Measurements from ENCODE around the gene DNAH3. TPM values are rescaled to one million over a fixed set of nuclear protein-coding genes. Genes with fewer than 3 reads are reported as not detected.

Gene DNAH3
- total RNA-seq, 1 experiment from 2014 or later = 0.57 TPM

GRCh38 chr16:21038197-21038596 is 112.4 kb downstream of the DNAH3 start:
- ATAC-seq (no peak), DNase-seq (ENCODE audit: low spot score) (no peak)
- Mint-ChIP-seq H3K27me3 (ENCODE audit: low read depth) (no peaks in the 10 kb centered on the region; the same call in 1 of the 2 replicates), H3K4me3 (no peak overlapping the region), H3K4me1 (peaks cover 5% of the 10 kb centered on the region), H3K9me3 (peaks cover 7% of the 10 kb centered on the region), H3K27ac (no peak overlapping the region), H3K36me3 (no peaks in the 10 kb centered on the region; the same call in 1 of the 2 replicates)
- no peak for TF ChIP-seq E2F1 (CRISPR knock-in tag; IDR thresholded peaks at IDR 0.05)
- TF ChIP-seq GABPB1 (CRISPR knock-in tag; IDR thresholded peaks at IDR 0.05) = 0 out of 2 replicates have a peak, but pooled peaks have one; percentile 25
- CTCF ChIA-PET = no interaction called here
- POLR2A ChIA-PET = no interaction called here

GRCh38 chr16:21037736-21038135 is 112.9 kb downstream of the DNAH3 start:
- TF ChIP-seq JUN (CRISPR knock-in tag; IDR thresholded peaks at IDR 0.05) (no peak), OVOL2 (CRISPR knock-in tag; IDR thresholded peaks at IDR 0.05; ENCODE audit: borderline replicate concordance) (no peak), ZNF425 (CRISPR knock-in tag; conservative IDR thresholded peaks at IDR 0.05) (no peak), ZSCAN18 (CRISPR knock-in tag; IDR thresholded peaks at IDR 0.05) (no peak), TCF7 (CRISPR knock-in tag; IDR thresholded peaks at IDR 0.05; ENCODE audit: low read depth) (no peak), GRHL2 (CRISPR knock-in tag; IDR thresholded peaks at IDR 0.05; ENCODE audit: insufficient replicate concordance, severe bottlenecking) (no peak), ETV6 (CRISPR knock-in tag; IDR thresholded peaks at IDR 0.05) (no peak)
- ATAC-seq (no peak), DNase-seq (ENCODE audit: low spot score) (no peak)
- Mint-ChIP-seq H3K36me3 (no peaks in the 10 kb centered on the region; the same call in 1 of the 2 replicates), H3K27ac (no peak overlapping the region), H3K4me3 (no peak overlapping the region), H3K4me1 (peaks cover 5% of the 10 kb centered on the region), H3K27me3 (ENCODE audit: low read depth) (no peaks in the 10 kb centered on the region; the same call in 1 of the 2 replicates), H3K9me3 (peaks cover 7% of the 10 kb centered on the region)
- POLR2A ChIA-PET = no interaction called here
- CTCF ChIA-PET = no interaction called here

- Mint-ChIP-seq H3K36me3 (no peaks in the 10 kb centered on the region), H3K9me3 (peaks cover 3% of the 10 kb centered on the region), H3K4me3 (no peak overlapping the region), H3K27me3 (ENCODE audit: low read depth) (no peaks in the 10 kb centered on the region; the same call in 1 of the 2 replicates), H3K4me1 (peaks cover 5% of the 10 kb centered on the region), H3K27ac (no peak overlapping the region)
- no peak for TF ChIP-seq ZNF138 (CRISPR knock-in tag; conservative IDR thresholded peaks at IDR 0.05)
- TF ChIP-seq ZNF425 (CRISPR knock-in tag; conservative IDR thresholded peaks at IDR 0.05) = no peak
- POLR2A ChIA-PET = no interaction called here
- ATAC-seq = no peak
- no peak for DNase-seq (ENCODE audit: low spot score)
- CTCF ChIA-PET = no interaction called here
Measured at GRCh38 chr16:21037168-21037567, 113.5 kb downstream of the DNAH3 start.

GRCh38 chr16:21036471-21036870 is 114.2 kb downstream of the DNAH3 start:
- no peaks in the 10 kb centered on the region; the same call in 1 of the 2 replicates for H3K27me3 Mint-ChIP-seq (ENCODE audit: low read depth)
- ATAC-seq (no peak), DNase-seq (ENCODE audit: low spot score) (no peak)
- H3K9me3 Mint-ChIP-seq = no peaks in the 10 kb centered on the region
- no peak overlapping the region for H3K27ac Mint-ChIP-seq
- H3K4me1 Mint-ChIP-seq = peaks cover 5% of the 10 kb centered on the region
- POLR2A ChIA-PET = no interaction called here
- H3K36me3 Mint-ChIP-seq = no peaks in the 10 kb centered on the region
- TF ChIP-seq MXD4 (CRISPR knock-in tag; IDR thresholded peaks at IDR 0.05; ENCODE audit: borderline replicate concordance) (no peak), ELF4 (CRISPR knock-in tag; IDR thresholded peaks at IDR 0.05; ENCODE audit: low read depth) (no peak), E2F5 (CRISPR knock-in tag; IDR thresholded peaks at IDR 0.05) (no peak), FOXJ3 (CRISPR knock-in tag; IDR thresholded peaks at IDR 0.05; ENCODE audit: borderline replicate concordance) (no peak), MYBL2 (CRISPR knock-in tag; IDR thresholded peaks at IDR 0.05) (no peak), NFE2L1 (CRISPR knock-in tag; IDR thresholded peaks at IDR 0.05) (no peak), FOXK1 (CRISPR knock-in tag; IDR thresholded peaks at IDR 0.05) (no peak)
- H3K4me3 Mint-ChIP-seq = no peak overlapping the region
- CTCF ChIA-PET = no interaction called here
